Transverse colon (tissue), 4 donors: Measurements from ENCODE around the gene PLGRKT. TPM values are rescaled to one million over a fixed set of nuclear protein-coding genes. Genes with fewer than 3 reads are reported as not detected.

ENCODE experiments used
- DNase-seq: peaks from one replicate; pipeline ENCODE4 v3.0.0-alpha.2; 2019
- H3K27ac ChIP-seq, 4 donors: fragments of 200-600 bp; sonication (generic); 2 replicates each; pipeline ENCODE4 v1.5.1; 2016 to 2018; ENCODE audit warnings: inconsistent platforms in 4 of 4
- H3K27me3 ChIP-seq: fragments of 200-600 bp; sonication (generic); 2 replicates; pipeline ENCODE4 v1.5.1; 2017; ENCODE audit warnings: inconsistent platforms
- H3K36me3 ChIP-seq, 4 donors: fragments of 200-600 bp; sonication (generic); 2 replicates each; pipeline ENCODE4 v1.5.1; 2017 to 2019; ENCODE audit warnings: inconsistent platforms in 4 of 4
- H3K4me1 ChIP-seq, 4 donors: fragments of 200-600 bp; sonication (generic); 2 replicates each; pipeline ENCODE4 v1.5.1; 2017 to 2020; ENCODE audit warnings: inconsistent platforms in 4 of 4
- H3K4me3 ChIP-seq, 4 donors: fragments of 200-600 bp; sonication (generic); 1 replicate in 1 of 4; 2 replicates in 3 of 4; pipeline versions ENCODE4 v1.5.1 to v1.6.1; 2017 to 2019; ENCODE audit warnings: inconsistent platforms in 4 of 4
- H3K9me3 ChIP-seq, 2 donors: fragments of 200-600 bp; sonication (generic); 2 replicates each; pipeline ENCODE4 v1.5.1; 2017 to 2019; ENCODE audit warnings: inconsistent platforms in 2 of 2
- CTCF ChIP-seq, 5 experiments: fragments of 200-600 bp in 3 of 5; fragments of 450-650 bp in 2 of 5; sonication (generic) in 3 of 5; IDR thresholded peaks; 1 replicate in 2 of 5; 2 replicates in 3 of 5; pipeline ENCODE4 v1.5.1; 2016 to 2017; ENCODE audit warnings: antibody characterized with exemption in 5 of 5, inconsistent platforms in 3 of 5, mild to moderate bottlenecking in 2 of 5, moderate library complexity in 1 of 5
- EP300 ChIP-seq: sonication (generic); formaldehyde crosslinking; IDR thresholded peaks from one replicate; pipeline ENCODE4 v1.6.1; 2017; ENCODE audit warnings: antibody characterized with exemption, low read depth
- POLR2A ChIP-seq: fragments of 450-650 bp; IDR thresholded peaks from one replicate; pipeline ENCODE4 v1.6.1; 2016; ENCODE audit warnings: antibody characterized with exemption, mild to moderate bottlenecking, moderate library complexity
- POLR2AphosphoS5 ChIP-seq, 3 donors: sonication (generic); formaldehyde crosslinking; IDR thresholded peaks; one replicate each; pipeline ENCODE4 v1.6.1; 2016; ENCODE audit warnings: antibody characterized with exemption in 3 of 3
- WGBS, 2 donors: methylation state at CpG; one replicate each; pipeline ENCODE4 v1.1.5; 2018; ENCODE audit warnings: low coverage in 1 of 2; 5-methylcytosine and 5-hydroxymethylcytosine counted together
- in situ Hi-C, 4 donors: fragments of 200-750 bp; cut with MboI; loops; one replicate each; pipeline versions ENCODE4 v1.15.0 to v1.15.1; 2017; ENCODE audit warnings: low sequenced_read_pairs in 3 of 4, low pct_ligation_motif_present in 1 of 4, low pct_unique_long_range_greater_than_20kb in 1 of 4
- intact Hi-C: fragments of 100-400 bp; cut with DNase I; formaldehyde crosslinking; loops from one replicate; pipeline ENCODE4 v1.15.1; 2023; ENCODE audit warnings: low total_unique reads
- total RNA-seq, 4 donors: library from RNA; depleted of rRNA; stranded (reverse); fragments of >200 nt; gene quantifications; one replicate each; pipeline ENCODE4 v1.1.0, GENCODE V29; 2016

PLGRKT gene
- total RNA-seq, 4 donors from 2014 or later = 1.6 to 58.3 (median 16.5) TPM

DNA sequence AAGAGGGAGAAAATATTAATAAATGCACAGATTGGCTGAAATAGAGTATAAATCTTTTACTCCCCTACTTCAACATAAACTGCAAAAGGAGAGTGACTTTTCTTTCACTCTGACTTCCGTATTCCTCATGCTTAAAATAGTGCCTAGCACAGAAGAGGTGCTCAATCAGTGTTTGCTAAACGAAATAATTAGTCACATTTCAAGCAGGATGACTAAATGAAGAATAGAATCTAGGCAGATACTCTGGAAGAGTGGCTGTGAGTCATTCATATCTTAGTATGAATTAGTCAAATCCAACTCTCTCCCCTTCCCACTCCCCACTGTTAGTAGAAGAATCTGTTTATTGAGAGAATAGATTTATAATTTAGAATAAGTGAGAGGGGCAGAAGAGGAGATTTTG, 17.5 kb upstream of the PLGRKT start:
- peaks cover 0 to 14% (median 4%) of the 10 kb centered on the region in 4 donors for H3K4me1 ChIP-seq
- no peak overlapping the region for H3K27ac ChIP-seq
- no peaks in the 10 kb centered on the region for H3K36me3 ChIP-seq
- no peak for TF ChIP-seq POLR2AphosphoS5 (IDR thresholded peaks at IDR 0.05)
- TF ChIP-seq EP300 = no peak
- no peak for TF ChIP-seq POLR2A
- no peak for TF ChIP-seq CTCF (IDR thresholded peaks at IDR 0.05)
- intact Hi-C loops (no loop called here), in situ Hi-C loops (loop anchor here in 1 of 4 donors (10.0 kb wide), 1 partner anchor 140 kb away; no protein-coding TSS in a partner anchor)
- no peak for DNase-seq
- H3K9me3 ChIP-seq = no peaks in the 10 kb centered on the region
- H3K4me3 ChIP-seq = no peak overlapping the region
- no peaks in the 10 kb centered on the region for H3K27me3 ChIP-seq
- 45 to 62% methylated on average over 2 of the region's 2 CpGs for WGBS, 2 donors

GRCh38 chr9:5453673-5454072, 15.9 kb upstream of the PLGRKT start:
- Histone ChIP-seq H3K27me3 (no peaks in the 10 kb centered on the region), H3K4me1 (peaks cover 0 to 25% (median 4%) of the 10 kb centered on the region in 4 donors), H3K27ac (no peak overlapping the region), H3K4me3 (no peak overlapping the region), H3K36me3 (no peaks in the 10 kb centered on the region), H3K9me3 (no peaks in the 10 kb centered on the region)
- no peak for DNase-seq
- TF ChIP-seq POLR2A = no peak
- no peak for TF ChIP-seq EP300
- no peak for TF ChIP-seq POLR2AphosphoS5 (IDR thresholded peaks at IDR 0.05)
- no peak for TF ChIP-seq CTCF (IDR thresholded peaks at IDR 0.05)
- WGBS, 2 donors = 52 to 68% methylated on average over 2 of the region's 2 CpGs
- in situ Hi-C loops = loop anchor here in 1 of 4 donors (10.0 kb wide), 1 partner anchor 141 kb away; no protein-coding TSS in a partner anchor
- intact Hi-C loops = no loop called here

- Histone ChIP-seq H3K4me3 (no peak overlapping the region), H3K9me3 (no peaks in the 10 kb centered on the region), H3K27ac (no peak overlapping the region), H3K27me3 (no peaks in the 10 kb centered on the region), H3K4me1 (peaks cover 0 to 25% (median 4%) of the 10 kb centered on the region in 4 donors), H3K36me3 (no peaks in the 10 kb centered on the region)
- in situ Hi-C loops = loop anchor here in 1 of 4 donors (10.0 kb wide), 1 partner anchor 142 kb away; no protein-coding TSS in a partner anchor
- TF ChIP-seq CTCF (IDR thresholded peaks at IDR 0.05) (no peak), POLR2AphosphoS5 (IDR thresholded peaks at IDR 0.05) (no peak), POLR2A (no peak), EP300 (no peak)
- 83 to 90% methylated on average over 2 of the region's 2 CpGs for WGBS, 2 donors
- intact Hi-C loops = no loop called here
- no peak for DNase-seq
These were observed 15.3 kb upstream of the PLGRKT start for GRCh38 chr9:5453004-5453403.

DNA sequence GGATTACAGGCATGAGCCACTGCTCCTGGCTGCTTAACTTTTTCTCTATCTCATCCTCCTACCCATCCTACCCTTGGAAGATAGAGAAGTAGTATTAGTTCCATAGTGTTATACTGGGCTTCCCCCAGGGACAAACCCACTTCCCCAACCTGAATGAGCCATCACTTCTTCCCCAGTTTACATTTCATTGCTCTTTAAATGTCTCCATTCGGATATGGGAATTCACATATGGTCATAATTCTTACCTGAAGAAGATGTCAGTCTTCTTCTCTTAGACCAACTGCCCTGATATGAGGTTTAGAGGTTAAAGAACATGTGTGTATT, 14.5 kb upstream of the PLGRKT start:
- TF ChIP-seq POLR2A (no peak), EP300 (no peak), CTCF (IDR thresholded peaks at IDR 0.05) (no peak), POLR2AphosphoS5 (IDR thresholded peaks at IDR 0.05) (no peak)

More for the DNA sequence above, 14.5 kb upstream of the PLGRKT start:
- DNase-seq = no peak
- in situ Hi-C loops (loop anchor here in 1 of 4 donors (10.0 kb wide), 1 partner anchor 143 kb away; no protein-coding TSS in a partner anchor), intact Hi-C loops (no loop called here)
- no peaks in the 10 kb centered on the region for H3K9me3 ChIP-seq
- peaks cover 0 to 25% (median 4%) of the 10 kb centered on the region in 4 donors for H3K4me1 ChIP-seq
- H3K4me3 ChIP-seq = no peak overlapping the region
- H3K36me3 ChIP-seq = no peaks in the 10 kb centered on the region
- H3K27ac ChIP-seq = no peak overlapping the region
- no peaks in the 10 kb centered on the region for H3K27me3 ChIP-seq
- 67 to 86% methylated on average over 1 of the region's 1 CpG for WGBS, 2 donors
